Omental fat pad (tissue), 4 donors: ENCODE results near the gene C1QL1. TPM values are rescaled to one million over a fixed set of nuclear protein-coding genes. Genes with fewer than 3 reads are reported as not detected.

ENCODE experiments used
- ATAC-seq: fragments of 150-250 bp; one replicate; pipeline ENCODE4 v1.9.1; 2016; ENCODE audit warnings: mild to moderate bottlenecking, moderate library complexity; ENCODE audit not compliant: low FRiP score
- DNase-seq: peaks from one replicate; pipeline ENCODE4 v3.0.0-alpha.2; 2019; ENCODE audit warnings: low spot score
- total RNA-seq, 4 donors: library from RNA; depleted of rRNA; stranded (reverse); fragments of >200 nt; gene quantifications; one replicate each; pipeline ENCODE4 v1.1.0, GENCODE V29; 2016
- TF ChIP-seq, protein P1 (sequence below), 3 donors: fragments of 450-650 bp; IDR thresholded peaks; one replicate each; pipeline ENCODE4 v1.5.1; 2016 to 2017; ENCODE audit warnings: antibody characterized with exemption in 3 of 3, mild to moderate bottlenecking in 3 of 3, moderate library complexity in 2 of 3

C1QL1 gene
- total RNA-seq, 4 donors from 2014 or later = 9.2 to 24.2 (median 10.4) TPM; not detected in 1

DNA sequence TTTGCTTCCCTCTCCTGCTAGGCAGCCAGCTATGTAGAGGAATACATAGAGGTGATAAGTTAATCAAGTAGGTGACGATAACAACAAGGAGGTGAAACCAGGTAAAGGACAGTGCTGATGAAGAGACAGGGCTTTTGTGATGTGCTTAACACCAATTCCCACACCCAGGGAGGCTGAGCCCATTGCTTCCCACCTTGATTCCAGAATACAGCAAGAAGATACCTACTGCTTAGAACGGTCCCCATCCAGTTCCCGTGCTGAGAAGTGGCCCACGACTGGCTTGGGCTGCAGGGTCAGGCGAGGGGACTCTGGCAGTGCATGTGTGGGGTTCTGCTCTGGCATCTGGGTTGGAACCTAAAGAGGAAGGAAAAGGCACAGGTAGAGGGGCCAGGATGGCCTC lies 36.7 kb downstream of the C1QL1 start:
- no peak for ATAC-seq
- TF ChIP-seq, protein P1, sequence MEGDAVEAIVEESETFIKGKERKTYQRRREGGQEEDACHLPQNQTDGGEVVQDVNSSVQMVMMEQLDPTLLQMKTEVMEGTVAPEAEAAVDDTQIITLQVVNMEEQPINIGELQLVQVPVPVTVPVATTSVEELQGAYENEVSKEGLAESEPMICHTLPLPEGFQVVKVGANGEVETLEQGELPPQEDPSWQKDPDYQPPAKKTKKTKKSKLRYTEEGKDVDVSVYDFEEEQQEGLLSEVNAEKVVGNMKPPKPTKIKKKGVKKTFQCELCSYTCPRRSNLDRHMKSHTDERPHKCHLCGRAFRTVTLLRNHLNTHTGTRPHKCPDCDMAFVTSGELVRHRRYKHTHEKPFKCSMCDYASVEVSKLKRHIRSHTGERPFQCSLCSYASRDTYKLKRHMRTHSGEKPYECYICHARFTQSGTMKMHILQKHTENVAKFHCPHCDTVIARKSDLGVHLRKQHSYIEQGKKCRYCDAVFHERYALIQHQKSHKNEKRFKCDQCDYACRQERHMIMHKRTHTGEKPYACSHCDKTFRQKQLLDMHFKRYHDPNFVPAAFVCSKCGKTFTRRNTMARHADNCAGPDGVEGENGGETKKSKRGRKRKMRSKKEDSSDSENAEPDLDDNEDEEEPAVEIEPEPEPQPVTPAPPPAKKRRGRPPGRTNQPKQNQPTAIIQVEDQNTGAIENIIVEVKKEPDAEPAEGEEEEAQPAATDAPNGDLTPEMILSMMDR (IDR thresholded peaks at IDR 0.05) = no peak
- DNase-seq = no peak

DNA sequence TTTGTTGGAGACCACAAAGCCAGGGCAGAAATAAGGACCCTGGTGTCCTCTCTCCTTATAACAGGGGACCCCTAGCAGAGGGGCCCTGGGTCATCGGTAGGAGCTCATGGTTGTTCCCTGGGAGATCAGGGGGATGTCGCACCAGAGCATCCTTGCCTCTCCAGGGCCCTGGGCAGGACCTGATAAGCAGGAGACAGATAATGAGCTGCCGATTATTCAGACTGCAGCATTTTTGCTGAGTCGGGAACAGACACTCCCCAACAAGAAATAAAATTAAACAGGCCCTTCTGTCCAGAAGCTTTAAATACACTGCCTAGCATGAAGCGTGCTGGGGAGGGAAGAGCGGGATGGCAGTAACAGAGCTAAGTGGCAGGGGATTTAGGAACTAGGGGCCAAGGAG lies 37.4 kb downstream of the C1QL1 start:
- DNase-seq = no peak
- TF ChIP-seq, protein P1 (IDR thresholded peaks at IDR 0.05) = no peak
- no peak for ATAC-seq

DNA sequence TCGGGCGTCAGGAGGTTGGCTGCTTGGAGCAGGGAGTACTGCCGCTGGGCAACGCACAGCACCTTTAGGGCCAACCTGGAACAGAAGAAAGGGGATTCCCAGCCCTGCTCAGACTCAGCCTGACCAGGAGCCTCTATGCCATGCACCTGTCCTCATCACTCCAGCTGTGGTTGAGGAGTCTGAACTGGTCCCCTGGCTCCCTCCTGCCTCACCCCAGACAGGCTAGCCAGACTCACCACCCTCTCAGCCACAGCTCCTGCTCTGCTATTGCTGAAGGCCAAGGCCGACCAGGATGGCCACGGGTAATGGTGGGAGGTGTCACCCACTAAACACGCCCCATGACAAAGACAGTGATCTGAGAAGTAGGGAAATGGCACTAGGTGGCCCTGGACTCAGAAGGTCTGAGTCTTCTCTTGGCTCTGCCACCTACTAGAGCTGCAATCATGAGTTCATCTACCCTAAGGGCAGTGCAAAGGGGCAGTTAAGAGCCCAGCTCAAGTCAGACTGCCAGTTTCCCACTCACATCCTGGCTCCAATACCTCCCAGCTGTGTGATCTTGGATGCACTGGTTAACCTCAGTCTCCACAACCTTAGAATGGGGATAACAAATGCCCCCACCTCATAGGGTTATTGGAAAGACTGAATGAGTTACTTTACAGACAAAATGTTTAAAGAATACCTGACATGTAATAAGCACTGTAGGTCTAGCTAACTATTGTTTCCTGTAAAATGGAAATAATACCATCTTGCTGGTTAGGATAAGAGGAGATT lies 39.0 kb downstream of the C1QL1 start:
- no peak for DNase-seq

DNA sequence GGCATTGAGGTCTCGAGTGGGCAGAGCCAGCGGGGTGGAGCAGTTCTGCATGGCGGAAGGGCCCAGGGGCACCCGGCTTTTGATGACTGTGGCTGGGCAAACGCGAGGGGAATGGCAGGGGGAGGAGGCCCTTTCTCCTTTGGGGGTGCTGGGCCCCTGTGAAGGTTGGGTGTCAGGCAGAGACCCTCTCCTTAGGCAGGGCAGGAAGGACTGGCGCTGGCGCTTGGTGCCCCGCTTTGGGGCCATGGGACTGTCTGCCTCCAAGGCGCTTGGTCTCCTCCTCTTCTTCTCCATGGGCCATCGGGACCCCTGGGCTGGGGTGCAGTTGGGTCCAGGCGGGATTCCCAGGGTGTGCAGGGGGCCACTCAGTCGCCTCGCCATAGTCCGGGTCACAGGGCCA lies 40.0 kb downstream of the C1QL1 start:
- no peak for ATAC-seq
- TF ChIP-seq, protein P1 (IDR thresholded peaks at IDR 0.05) = no peak
- no peak for DNase-seq

More for the DNA sequence above, 39.0 kb downstream of the C1QL1 start:
- ATAC-seq = no peak
- TF ChIP-seq, protein P1 (IDR thresholded peaks at IDR 0.05) = no peak

DNA sequence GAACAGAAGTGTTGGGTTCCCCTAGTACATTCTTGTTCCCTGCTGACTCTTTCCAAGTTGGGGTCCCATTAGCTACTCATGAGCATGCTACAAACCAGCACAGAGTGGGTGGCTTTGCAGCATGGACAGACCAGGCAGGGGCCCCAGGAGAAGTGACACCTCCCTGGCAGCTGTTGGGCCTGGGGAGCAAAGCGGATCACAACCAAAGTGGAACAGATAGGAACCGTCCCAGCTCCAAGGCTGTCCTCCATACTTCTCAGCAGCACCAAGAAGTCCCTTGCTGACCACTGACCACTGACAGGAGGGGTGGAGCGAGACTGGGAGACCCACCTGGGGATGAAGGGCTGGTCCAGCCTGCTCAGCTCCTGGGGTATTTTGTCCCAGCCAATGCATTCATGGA lies 40.4 kb downstream of the C1QL1 start:
- TF ChIP-seq, protein P1 (IDR thresholded peaks at IDR 0.05) = no peak
- no peak for ATAC-seq

DNA sequence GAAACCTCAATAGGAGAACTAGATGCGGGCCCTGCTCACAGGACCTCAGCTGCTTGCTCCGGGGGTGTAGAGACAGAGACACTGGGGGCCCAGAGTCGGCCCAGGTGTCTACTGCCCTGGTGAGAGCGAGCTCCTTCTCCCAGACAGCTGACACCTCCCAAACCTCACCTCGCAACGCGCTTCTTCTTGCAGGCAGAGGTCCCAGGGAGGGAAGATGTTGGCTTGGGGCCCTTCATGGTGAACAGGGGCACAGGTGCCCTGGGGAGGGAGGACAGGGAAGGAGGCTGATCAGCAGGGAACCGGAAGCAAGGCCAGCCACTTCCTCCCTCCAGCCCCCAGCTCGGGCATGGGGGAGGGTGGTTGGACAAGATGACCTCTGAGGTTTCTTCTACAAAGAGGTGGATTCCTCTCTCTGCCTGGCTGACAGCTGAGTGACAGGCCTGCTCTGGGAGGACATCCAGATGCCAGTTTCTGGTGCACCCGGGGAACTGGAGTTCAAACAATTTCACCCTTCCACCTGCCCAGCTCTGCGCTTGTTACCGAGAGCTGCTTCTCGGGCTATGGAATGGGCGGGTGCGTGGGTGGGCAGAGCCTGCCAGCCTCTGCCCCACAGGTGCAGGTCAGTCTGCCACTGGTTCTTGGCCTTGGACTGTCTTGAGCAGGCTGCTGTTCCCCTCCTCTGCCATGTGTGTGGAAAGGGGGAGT lies 41.1 kb downstream of the C1QL1 start:
- no peak for DNase-seq
- TF ChIP-seq, protein P1 (IDR thresholded peaks at IDR 0.05) = no peak
- ATAC-seq = no peak

More for the DNA sequence above, 40.4 kb downstream of the C1QL1 start:
- DNase-seq = no peak
